ENCODE results near the gene FAM53A.

DNA sequence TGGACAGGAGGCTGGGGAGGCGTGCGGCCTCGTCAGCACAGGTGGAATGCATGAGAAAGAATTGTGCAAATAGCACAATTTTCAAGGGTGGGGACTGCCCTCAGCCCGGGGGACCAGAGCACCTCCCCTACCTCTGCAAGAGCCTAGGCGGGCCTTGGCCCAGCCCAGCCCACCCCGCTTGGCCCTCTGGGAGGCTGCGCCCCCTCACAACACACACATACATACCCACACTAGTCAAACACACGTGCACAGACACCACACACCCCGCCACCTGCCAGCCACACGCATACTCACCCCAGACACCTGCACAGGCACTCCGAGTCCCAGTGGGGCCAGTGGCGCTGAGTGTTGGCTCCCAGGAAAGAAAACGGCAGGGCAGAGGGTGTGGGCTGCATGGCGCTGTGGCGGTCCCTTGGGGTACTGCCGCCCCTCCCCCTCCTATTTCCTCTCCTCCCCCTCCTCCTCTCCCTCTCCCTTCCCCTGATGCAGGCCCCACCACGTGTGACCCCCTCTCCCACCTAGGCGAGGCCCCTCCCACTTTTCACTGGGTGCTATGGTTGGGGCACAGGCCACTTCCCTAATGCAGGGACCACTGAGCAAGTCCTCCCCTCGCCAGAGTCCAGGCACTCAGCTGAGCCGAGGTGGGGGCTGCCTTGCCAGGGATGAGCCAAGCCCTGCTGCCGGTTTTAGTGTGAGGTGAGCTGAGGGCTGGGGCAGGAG is 84.5 kb downstream of the FAM53A start:
- TF ChIP-seq, protein P1, sequence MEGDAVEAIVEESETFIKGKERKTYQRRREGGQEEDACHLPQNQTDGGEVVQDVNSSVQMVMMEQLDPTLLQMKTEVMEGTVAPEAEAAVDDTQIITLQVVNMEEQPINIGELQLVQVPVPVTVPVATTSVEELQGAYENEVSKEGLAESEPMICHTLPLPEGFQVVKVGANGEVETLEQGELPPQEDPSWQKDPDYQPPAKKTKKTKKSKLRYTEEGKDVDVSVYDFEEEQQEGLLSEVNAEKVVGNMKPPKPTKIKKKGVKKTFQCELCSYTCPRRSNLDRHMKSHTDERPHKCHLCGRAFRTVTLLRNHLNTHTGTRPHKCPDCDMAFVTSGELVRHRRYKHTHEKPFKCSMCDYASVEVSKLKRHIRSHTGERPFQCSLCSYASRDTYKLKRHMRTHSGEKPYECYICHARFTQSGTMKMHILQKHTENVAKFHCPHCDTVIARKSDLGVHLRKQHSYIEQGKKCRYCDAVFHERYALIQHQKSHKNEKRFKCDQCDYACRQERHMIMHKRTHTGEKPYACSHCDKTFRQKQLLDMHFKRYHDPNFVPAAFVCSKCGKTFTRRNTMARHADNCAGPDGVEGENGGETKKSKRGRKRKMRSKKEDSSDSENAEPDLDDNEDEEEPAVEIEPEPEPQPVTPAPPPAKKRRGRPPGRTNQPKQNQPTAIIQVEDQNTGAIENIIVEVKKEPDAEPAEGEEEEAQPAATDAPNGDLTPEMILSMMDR (IDR thresholded peaks at IDR 0.05) = no peak
- TF ChIP-seq POLR2AphosphoS5 (IDR thresholded peaks at IDR 0.05) = no peak

All from gastroesophageal sphincter (tissue), 3 donors.